GM10266 (cell line): ENCODE measurements around the gene SLC24A4.

Experiments
- DNase-seq: peaks from one replicate; pipeline ENCODE4 v3.0.0; 2012; ENCODE audit errors: extremely low spot score
- CTCF ChIP-seq: IDR thresholded peaks from 2 replicates; pipeline ENCODE4 v1.5.1; 2012; ENCODE audit warnings: mild to moderate bottlenecking, low read depth; ENCODE audit not compliant: control insufficient read depth, insufficient read depth; ENCODE audit errors: missing control alignments

Gene SLC24A4

GRCh38 chr14:92323011-92323915 is at the start of gene SLC24A4:
TSS of gene SLC24A4 (plus strand) at chr14:92323165. CDS start at chr14:92323831, 666 bp downstream.
- TF ChIP-seq CTCF, result no peak
- peak; percentile 53 for DNase-seq

DNA sequence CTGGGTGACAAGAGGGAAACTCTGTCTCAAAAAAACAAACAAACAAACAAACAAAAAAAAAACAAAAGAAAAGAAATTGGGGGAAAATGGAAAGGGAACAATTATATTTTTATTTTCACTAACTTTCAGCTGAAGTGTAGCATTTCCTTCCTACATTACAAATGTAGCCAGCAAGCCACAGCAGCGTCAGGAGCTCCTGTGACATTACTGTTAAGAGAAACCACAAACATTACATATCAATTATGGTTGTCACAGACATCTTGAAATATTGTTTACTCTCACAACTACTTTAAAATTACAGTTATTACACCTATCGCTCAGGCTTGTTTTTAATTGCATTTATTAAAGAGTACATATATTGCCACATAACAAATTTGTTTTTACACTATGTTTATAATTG is 49.8 kb upstream of the SLC24A4 start:
- DNase-seq, result no peak
- no peak for TF ChIP-seq CTCF

DNA sequence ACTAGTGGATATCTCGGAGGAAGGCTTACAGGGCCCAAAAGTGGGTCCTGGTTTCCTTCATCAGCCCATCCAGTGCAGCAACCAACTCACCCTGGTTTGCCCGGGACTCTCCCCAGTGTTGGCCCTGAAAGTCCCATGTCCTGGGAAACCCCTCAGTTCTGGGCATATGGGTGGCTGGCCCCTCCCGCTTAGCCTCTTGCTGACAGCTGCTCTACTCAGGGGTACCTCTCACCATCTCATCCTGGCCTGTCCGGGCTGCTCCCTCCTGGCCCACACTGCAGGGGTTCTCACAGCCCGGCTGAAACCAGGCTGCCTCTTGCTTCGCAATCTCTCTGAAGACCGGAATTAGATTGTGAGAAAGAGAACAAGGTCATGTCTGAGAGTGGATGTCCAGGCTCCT is 48.9 kb upstream of the SLC24A4 start:
- DNase-seq, result no peak
- TF ChIP-seq CTCF, result no peak

GRCh38 chr14:92276074-92276473 is 46.9 kb upstream of the SLC24A4 start:
- no peak for TF ChIP-seq CTCF
- no peak for DNase-seq

GRCh38 chr14:92277031-92277430 is 45.9 kb upstream of the SLC24A4 start:
- no peak for DNase-seq
- no peak for TF ChIP-seq CTCF

DNA sequence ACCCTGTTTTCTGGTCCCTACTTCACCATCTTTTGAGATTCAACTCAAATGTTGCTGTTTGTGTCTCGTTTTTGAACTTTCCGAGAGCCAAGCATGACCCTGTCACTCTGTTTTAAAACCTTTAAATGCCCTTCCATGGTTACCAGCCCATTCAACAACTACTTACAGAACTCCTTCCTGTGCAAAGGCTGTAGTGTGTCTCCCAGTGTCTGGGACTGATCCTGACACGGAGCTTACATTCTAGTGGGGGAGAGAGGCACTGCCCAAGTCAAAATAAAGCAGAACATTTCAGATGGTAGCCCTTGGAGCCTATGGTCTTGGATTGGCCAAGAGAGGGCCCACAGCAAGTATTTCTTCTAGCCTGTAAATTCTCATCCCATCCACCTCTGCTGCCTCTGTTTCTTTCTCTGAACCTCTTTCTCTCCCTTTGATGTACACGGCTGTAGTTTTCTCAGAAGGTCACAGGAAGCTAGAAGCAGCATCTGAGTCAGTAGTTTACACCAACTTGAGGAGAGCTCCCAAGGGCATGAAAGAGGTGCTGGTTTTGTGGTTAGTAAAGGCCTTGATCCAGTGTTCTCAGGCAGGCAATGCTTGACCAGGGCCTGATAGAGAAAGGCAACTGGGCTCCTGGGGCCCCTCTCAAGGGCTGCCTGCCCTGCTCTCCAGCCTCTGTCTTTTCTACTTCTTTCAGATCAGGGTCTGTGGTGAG is 42.3 kb upstream of the SLC24A4 start:
- peak; percentile 26 for DNase-seq
- TF ChIP-seq CTCF, result no peak

DNA sequence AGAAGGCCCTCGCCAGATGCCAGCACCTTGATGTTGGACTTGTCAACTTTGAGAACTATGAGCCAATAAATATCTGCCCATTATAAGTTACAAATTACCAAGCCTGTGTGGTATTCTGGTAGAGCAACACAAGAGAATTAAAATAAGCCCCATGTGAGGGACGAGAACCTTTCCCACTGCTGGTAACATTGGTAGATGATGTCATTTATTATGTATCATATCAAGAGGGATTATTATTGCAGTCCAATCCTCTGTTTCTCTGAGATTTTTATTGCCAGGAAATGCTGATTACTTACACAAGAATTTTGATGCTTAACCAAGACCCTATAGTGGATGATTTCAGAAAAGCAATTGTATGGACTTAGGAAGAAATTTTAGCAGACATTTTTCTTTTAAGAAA is 40.3 kb upstream of the SLC24A4 start:
- no peak for TF ChIP-seq CTCF

More for the DNA sequence above, 40.3 kb upstream of the SLC24A4 start:
- DNase-seq, result no peak
